T-helper 22 cell (primary cell): ENCODE data around the gene SUCO.
"Not testable (repeated sequence)": the region's sequence is repeated elsewhere in the genome, so short reads cannot be mapped to it uniquely, and the experiment has no call there.

Experiments used
- DNase-seq: peaks from one replicate; pipeline ENCODE4 v3.0.0-alpha.2; 2020; ENCODE audit warnings: low read depth

SUCO gene

GRCh38 chr1:172559572-172560210, 26.7 kb downstream of the SUCO start:
- no peak for DNase-seq

- no peak for DNase-seq
Observed at GRCh38 chr1:172561252-172561651, 28.3 kb downstream of the SUCO start.

- no peak for DNase-seq
Observed at GRCh38 chr1:172566196-172566997, 33.4 kb downstream of the SUCO start.

GRCh38 chr1:172567720-172568119, 34.8 kb downstream of the SUCO start:
- no peak for DNase-seq

GRCh38 chr1:172574080-172574479, 41.1 kb downstream of the SUCO start:
- DNase-seq, result no peak

- no peak for DNase-seq
Observed at GRCh38 chr1:172578586-172578985, 45.6 kb downstream of the SUCO start.

- no peak for DNase-seq
Observed at GRCh38 chr1:172581273-172581672, 48.3 kb downstream of the SUCO start.

GRCh38 chr1:172581779-172582178, 48.8 kb downstream of the SUCO start:
- no peak for DNase-seq

GRCh38 chr1:172582889-172583288, 49.9 kb downstream of the SUCO start:
- no peak for DNase-seq

GRCh38 chr1:172585348-172585747, 52.4 kb downstream of the SUCO start:
- no peak for DNase-seq

- DNase-seq, result no peak
Observed at GRCh38 chr1:172585861-172586260, 52.9 kb downstream of the SUCO start.

- DNase-seq, result no peak
Observed at GRCh38 chr1:172588296-172589291, 55.6 kb downstream of the SUCO start.

GRCh38 chr1:172589553-172589952, 56.6 kb downstream of the SUCO start:
- DNase-seq, result no peak

- not testable (repeated sequence) for DNase-seq
Observed at GRCh38 chr1:172591429-172591828, 58.5 kb downstream of the SUCO start.

GRCh38 chr1:172595066-172595465, 62.1 kb downstream of the SUCO start:
- not testable (repeated sequence) for DNase-seq

GRCh38 chr1:172596782-172597181, 63.8 kb downstream of the SUCO start:
- DNase-seq, result not testable (repeated sequence)

GRCh38 chr1:172599912-172600311, 67.0 kb downstream of the SUCO start:
- no peak for DNase-seq

- no peak for DNase-seq
Observed at GRCh38 chr1:172600615-172601014, 67.7 kb downstream of the SUCO start.

GRCh38 chr1:172601046-172601630, 68.2 kb downstream of the SUCO start:
- DNase-seq, result no peak

- no peak for DNase-seq
Observed at GRCh38 chr1:172602706-172603105, 69.8 kb downstream of the SUCO start.

GRCh38 chr1:172603816-172604215, 70.9 kb downstream of the SUCO start:
- DNase-seq, result no peak

- DNase-seq, result no peak
Observed at GRCh38 chr1:172605641-172606040, 72.7 kb downstream of the SUCO start.
